Dendritic cell treated with granulocyte-macrophage colony-stimulating factor and Interleukin-4, amounts not matched to agents 40 ng/mL and 50 ng/mL, for 4 days (primary cell): ENCODE data around the gene DNAH5.

ENCODE experiments used
- H3K27ac Mint-ChIP-seq: one replicate; pipeline ENCODE4 v1.8.0; 2022; ENCODE audit warnings: mild to moderate bottlenecking, mixed read lengths
- H3K27me3 Mint-ChIP-seq: one replicate; pipeline ENCODE4 v1.8.0; 2022; ENCODE audit warnings: mild to moderate bottlenecking, mixed read lengths
- H3K36me3 Mint-ChIP-seq: one replicate; pipeline ENCODE4 v1.8.0; 2022; ENCODE audit warnings: low read depth, mixed read lengths
- H3K4me1 Mint-ChIP-seq: one replicate; pipeline ENCODE4 v1.8.0; 2022; ENCODE audit warnings: low read depth, mixed read lengths
- H3K4me3 Mint-ChIP-seq: one replicate; pipeline ENCODE4 v1.8.0; 2022; ENCODE audit warnings: mild to moderate bottlenecking, moderate library complexity, mixed read lengths
- H3K9me3 Mint-ChIP-seq: one replicate; pipeline ENCODE4 v1.8.0; 2022; ENCODE audit warnings: mixed read lengths
- intact Hi-C: fragments of 100-400 bp; cut with micrococcal nuclease; formaldehyde crosslinking; loops from one replicate; pipeline ENCODE4 v1.15.0; 2022

The DNAH5 gene

DNA sequence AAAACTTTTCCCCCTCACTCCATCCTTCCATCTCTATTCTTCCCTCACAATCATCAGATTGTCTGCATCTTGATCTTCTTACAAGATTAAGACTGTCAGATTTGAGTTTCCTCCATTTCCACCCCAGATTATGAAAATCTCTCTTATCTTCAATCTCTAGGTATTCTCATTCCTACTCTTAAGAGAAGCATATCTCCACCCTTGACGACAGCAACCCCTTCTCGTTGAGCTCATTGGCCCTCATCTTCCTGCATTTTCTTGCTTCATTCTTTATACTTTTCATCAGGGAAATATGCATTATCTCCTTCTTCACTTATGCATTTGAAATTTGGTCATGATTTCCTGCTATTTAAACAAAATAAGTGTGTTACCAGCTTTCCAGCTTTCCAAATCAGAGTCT is 301.3 kb downstream of the DNAH5 start:
- Mint-ChIP-seq H3K36me3 (no peaks in the 10 kb centered on the region), H3K4me1 (no peaks in the 10 kb centered on the region), H3K27ac (no peak overlapping the region), H3K27me3 (no peaks in the 10 kb centered on the region), H3K4me3 (no peak overlapping the region), H3K9me3 (peaks cover 19% of the 10 kb centered on the region)
- intact Hi-C loops = no loop called here
